ENCODE data around the gene KCNC1.

GRCh38 chr11:17805873-17806272 is 71.3 kb downstream of the KCNC1 start:
- TF ChIP-seq CTCF (IDR thresholded peaks at IDR 0.05) (no peak), POLR2A (IDR thresholded peaks at IDR 0.05) (no peak)
